Cardiac fibroblast (primary cell): ENCODE measurements around the gene HEXIM1.
A peak's percentile ranks its signal among the peaks of the same experiment; 100 is the strongest.

Source experiments
- DNase-seq, 2 donors: peaks; one replicate each; pipeline versions ENCODE4 v3.0.0 to v3.0.0-alpha.2; 2010; ENCODE audit warnings: low read depth in 2 of 2
- H3K4me3 ChIP-seq, 2 donors: replicated peaks in 1 of 2; 1 replicate in 1 of 2; 2 replicates in 1 of 2; pipeline ENCODE4 v1.5.1; 2011; ENCODE audit warnings: low read depth in 2 of 2, low read length in 2 of 2, mild to moderate bottlenecking in 2 of 2, moderate library complexity in 1 of 2
- CTCF ChIP-seq: IDR thresholded peaks from one replicate; pipeline ENCODE4 v1.5.1; 2011; ENCODE audit warnings: low read depth, mild to moderate bottlenecking, low read length, inconsistent platforms

The HEXIM1 gene

GRCh38 chr17:45108595-45109521 is 39.4 kb upstream of the HEXIM1 start:
- no peak for TF ChIP-seq CTCF
- no peak overlapping the region for H3K4me3 ChIP-seq
- DNase-seq = no peak

- peak in 1 of 2 donors; percentile 45 for DNase-seq
- no peak overlapping the region for H3K4me3 ChIP-seq
- no peak for TF ChIP-seq CTCF
Observed at GRCh38 chr17:45110676-45111611, 37.3 kb upstream of the HEXIM1 start.

- H3K4me3 ChIP-seq = no peak overlapping the region
- no peak for DNase-seq
- TF ChIP-seq CTCF = no peak
Observed at GRCh38 chr17:45111850-45112249, 36.4 kb upstream of the HEXIM1 start.

- H3K4me3 ChIP-seq = no peak overlapping the region
- no peak for TF ChIP-seq CTCF
- no peak for DNase-seq
Observed at GRCh38 chr17:45112559-45113423, 35.5 kb upstream of the HEXIM1 start.

GRCh38 chr17:45113424-45113754 is 34.9 kb upstream of the HEXIM1 start:
- H3K4me3 ChIP-seq = no peak overlapping the region
- no peak for DNase-seq
- no peak for TF ChIP-seq CTCF
